ENCODE results near the gene NPB. TPM values are rescaled to one million over a fixed set of nuclear protein-coding genes. Genes with fewer than 3 reads are reported as not detected.

NPB gene
- polyA plus RNA-seq, 3 donors = 0.08 to 0.16 TPM; not detected in 1

DNA sequence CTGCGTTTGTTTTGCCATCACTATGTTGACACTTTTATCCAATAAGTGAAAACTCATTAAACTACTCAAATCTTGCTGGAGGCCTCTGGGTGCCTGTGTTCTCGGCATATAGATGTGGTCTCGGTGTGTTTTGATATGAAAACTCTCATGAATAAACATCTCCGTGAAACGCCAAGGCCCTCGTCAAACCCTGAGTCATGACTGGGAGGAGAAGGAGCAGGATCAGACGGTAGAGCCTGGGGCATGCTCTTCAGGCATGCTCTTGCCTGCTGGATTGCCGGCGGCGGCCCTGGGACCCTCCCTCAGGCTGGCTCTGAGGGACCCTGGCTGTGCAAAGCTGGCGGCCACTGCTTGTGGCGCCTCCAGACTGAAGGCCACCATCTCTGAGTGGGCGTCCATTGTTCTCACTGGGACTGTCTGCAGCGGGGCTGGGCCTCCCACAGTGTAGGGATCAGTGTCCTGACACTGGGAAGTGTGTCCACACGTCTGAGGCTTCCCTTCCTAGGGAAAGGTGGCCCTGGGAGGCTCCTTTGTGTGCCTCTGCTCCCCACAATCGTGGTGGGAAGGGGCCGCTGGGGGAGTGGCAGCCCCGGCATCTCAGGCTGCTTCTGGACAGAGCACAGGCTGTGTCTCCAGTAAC, 1.7 kb upstream of the NPB start:
- Histone ChIP-seq H2AFZ (ENCODE audit: insufficient read depth, low read depth, low read length, poor library complexity, severe bottlenecking) (no peak overlapping the region), H3K4me3 (replicated peaks in 1 of 3; ENCODE audit: low read depth in 2 of 3, low read length in 3 of 3) (no peak overlapping the region), H3K79me2 (ENCODE audit: insufficient read depth, low read length) (peaks cover 5% of the 10 kb centered on the region), H3K4me1 (ENCODE audit: control insufficient read depth in 1 of 2, insufficient read depth in 2 of 2, low read length in 2 of 2) (peaks cover 0 to 12% of the 10 kb centered on the region in 2 donors), H3K9ac (ENCODE audit: insufficient read depth, low read length, poor library complexity, severe bottlenecking) (no peak overlapping the region), H3K27me3 (ENCODE audit: control insufficient read depth in 2 of 2, insufficient read depth in 2 of 2, low read length in 2 of 2) (peaks cover 3 to 20% of the 10 kb centered on the region in 2 donors), H3K36me3 (replicated peaks in 1 of 2; ENCODE audit: control insufficient read depth in 1 of 2, insufficient read depth in 2 of 2, low read length in 2 of 2) (peaks cover 37 to 64% of the 10 kb centered on the region in 2 donors), H3K9me3 (replicated peaks in 1 of 2; ENCODE audit: control insufficient read depth in 1 of 2, insufficient read depth in 1 of 2, low read length in 2 of 2) (no peaks in the 10 kb centered on the region), H3K4me2 (replicated peaks; ENCODE audit: extremely low read depth, low read length, poor library complexity, severe bottlenecking) (no peak overlapping the region), H3K27ac (ENCODE audit: low read depth in 1 of 2, low read length in 2 of 2) (no peak overlapping the region), H4K20me1 (ENCODE audit: insufficient read depth, low read length) (peaks cover 27% of the 10 kb centered on the region)
- H3K9me3 Mint-ChIP-seq = peaks cover 0 to 12% (median 0%) of the 10 kb centered on the region in 7 donors
- TF ChIP-seq, protein P1, sequence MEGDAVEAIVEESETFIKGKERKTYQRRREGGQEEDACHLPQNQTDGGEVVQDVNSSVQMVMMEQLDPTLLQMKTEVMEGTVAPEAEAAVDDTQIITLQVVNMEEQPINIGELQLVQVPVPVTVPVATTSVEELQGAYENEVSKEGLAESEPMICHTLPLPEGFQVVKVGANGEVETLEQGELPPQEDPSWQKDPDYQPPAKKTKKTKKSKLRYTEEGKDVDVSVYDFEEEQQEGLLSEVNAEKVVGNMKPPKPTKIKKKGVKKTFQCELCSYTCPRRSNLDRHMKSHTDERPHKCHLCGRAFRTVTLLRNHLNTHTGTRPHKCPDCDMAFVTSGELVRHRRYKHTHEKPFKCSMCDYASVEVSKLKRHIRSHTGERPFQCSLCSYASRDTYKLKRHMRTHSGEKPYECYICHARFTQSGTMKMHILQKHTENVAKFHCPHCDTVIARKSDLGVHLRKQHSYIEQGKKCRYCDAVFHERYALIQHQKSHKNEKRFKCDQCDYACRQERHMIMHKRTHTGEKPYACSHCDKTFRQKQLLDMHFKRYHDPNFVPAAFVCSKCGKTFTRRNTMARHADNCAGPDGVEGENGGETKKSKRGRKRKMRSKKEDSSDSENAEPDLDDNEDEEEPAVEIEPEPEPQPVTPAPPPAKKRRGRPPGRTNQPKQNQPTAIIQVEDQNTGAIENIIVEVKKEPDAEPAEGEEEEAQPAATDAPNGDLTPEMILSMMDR (IDR thresholded peaks at IDR 0.05) = no peak
- H3K36me3 Mint-ChIP-seq = peaks cover 59 to 74% of the 10 kb centered on the region in 2 donors
- intact Hi-C loops (cut with micrococcal nuclease) = no loop called here
- DNase-seq = no peak
- WGBS (ENCODE audit: insufficient coverage) = 87% methylated on average over 13 of the region's 18 CpGs
- H3K4me3 Mint-ChIP-seq = no peak overlapping the region
- peaks cover 2% of the 10 kb centered on the region for H3K4me1 Mint-ChIP-seq
- no peak overlapping the region for H3K27ac Mint-ChIP-seq
- H3K27me3 Mint-ChIP-seq (ENCODE audit: low read depth in 3 of 3) = peaks cover 19 to 33% (median 21%) of the 10 kb centered on the region in 3 donors

DNA sequence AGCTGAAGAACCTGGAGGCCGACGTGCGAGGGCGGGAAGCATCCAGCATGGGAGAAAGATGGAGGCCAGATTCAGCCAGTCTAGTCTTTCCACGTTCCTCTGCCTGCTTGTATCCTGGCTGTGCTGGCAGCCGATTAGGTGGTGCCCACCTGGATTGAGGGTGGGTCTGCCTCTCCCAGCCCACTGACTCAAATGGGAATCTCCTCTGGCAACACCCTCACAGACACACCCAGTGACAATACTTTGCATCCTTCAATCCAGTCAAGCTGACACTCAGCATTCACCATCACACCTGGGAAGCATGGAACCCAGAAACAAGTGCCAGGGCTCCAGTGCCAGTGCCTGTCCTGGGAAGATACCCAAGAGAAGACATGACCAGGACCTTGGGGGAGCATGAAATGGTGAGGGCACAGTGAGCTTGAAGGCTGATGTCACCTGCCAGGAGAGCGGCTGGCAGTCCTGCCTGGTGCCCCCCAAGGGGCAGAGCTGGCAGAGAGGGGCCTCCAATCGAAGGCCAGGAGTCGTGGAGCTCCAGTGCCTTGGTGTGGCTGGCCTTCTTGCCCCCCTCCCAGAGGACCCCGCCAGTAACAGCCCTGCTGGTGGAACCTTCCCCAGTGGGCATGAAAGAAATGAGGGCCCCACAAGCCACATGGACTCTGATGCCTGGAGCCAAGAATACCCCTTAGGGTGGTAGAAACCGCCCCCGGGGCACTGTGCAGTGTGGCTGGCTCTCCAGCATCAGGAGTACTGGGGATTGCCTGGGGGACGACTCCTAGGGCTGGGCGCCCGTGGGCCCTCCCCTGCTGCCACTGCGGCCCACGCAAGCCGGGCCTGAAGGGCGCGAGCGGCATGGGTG, 643 bp upstream of the NPB start:
- Mint-ChIP-seq H3K27ac (peak overlapping the region in 1 of 7 donors; percentile 4), H3K4me1 (peaks cover 2% of the 10 kb centered on the region), H3K9me3 (peaks cover 0 to 12% (median 0%) of the 10 kb centered on the region in 7 donors), H3K4me3 (peak overlapping the region in 1 of 2 donors; percentile 77), H3K36me3 (peaks cover 58 to 70% of the 10 kb centered on the region in 2 donors), H3K27me3 (ENCODE audit: low read depth in 3 of 3) (peaks cover 19 to 33% (median 21%) of the 10 kb centered on the region in 3 donors)
- peaks cover 0 to 12% of the 10 kb centered on the region in 2 donors for H3K4me1 ChIP-seq (ENCODE audit: control insufficient read depth in 1 of 2, insufficient read depth in 2 of 2, low read length in 2 of 2)
- H2AFZ ChIP-seq (ENCODE audit: insufficient read depth, low read depth, low read length, poor library complexity, severe bottlenecking) = no peak overlapping the region
- no peak for DNase-seq
- WGBS (ENCODE audit: insufficient coverage) = 52% methylated on average over 19 of the region's 21 CpGs
- no peak overlapping the region for H3K9ac ChIP-seq (ENCODE audit: insufficient read depth, low read length, poor library complexity, severe bottlenecking)
- H3K79me2 ChIP-seq (ENCODE audit: insufficient read depth, low read length) = peaks cover 5% of the 10 kb centered on the region
- peaks cover 27% of the 10 kb centered on the region for H4K20me1 ChIP-seq (ENCODE audit: insufficient read depth, low read length)
- TF ChIP-seq, protein P1 (IDR thresholded peaks at IDR 0.05) = no peak
- H3K27ac ChIP-seq (ENCODE audit: low read depth in 1 of 2, low read length in 2 of 2) = no peak overlapping the region
- H3K9me3 ChIP-seq (replicated peaks in 1 of 2; ENCODE audit: control insufficient read depth in 1 of 2, insufficient read depth in 1 of 2, low read length in 2 of 2) = no peaks in the 10 kb centered on the region
- peaks cover 43 to 57% of the 10 kb centered on the region in 2 donors for H3K36me3 ChIP-seq (replicated peaks in 1 of 2; ENCODE audit: control insufficient read depth in 1 of 2, insufficient read depth in 2 of 2, low read length in 2 of 2)
- intact Hi-C loops (cut with micrococcal nuclease) = no loop called here
- H3K27me3 ChIP-seq (ENCODE audit: control insufficient read depth in 2 of 2, insufficient read depth in 2 of 2, low read length in 2 of 2) = peaks cover 3 to 20% of the 10 kb centered on the region in 2 donors
- peak overlapping the region; percentile 31 for H3K4me2 ChIP-seq (replicated peaks; ENCODE audit: extremely low read depth, low read length, poor library complexity, severe bottlenecking)
- H3K4me3 ChIP-seq (replicated peaks in 1 of 3; ENCODE audit: low read depth in 2 of 3, low read length in 3 of 3) = no peak overlapping the region

Data from CD14-positive monocyte (primary cell).